HL-60 (cell line): ENCODE data around the gene WWOX.

Experiments used
- CTCF ChIP-seq: IDR thresholded peaks from one replicate; pipeline ENCODE4 v1.5.1; 2011; ENCODE audit warnings: low read length, control low read depth, inconsistent platforms; ENCODE audit not compliant: insufficient read depth
- REST ChIP-seq: IDR thresholded peaks from 2 replicates; pipeline ENCODE4 v1.6.1; 2012; ENCODE audit warnings: low read depth; ENCODE audit not compliant: insufficient replicate concordance

- TF ChIP-seq CTCF: no peak
- no peak for TF ChIP-seq REST
Measured at GRCh38 chr16:78458588-78458987, 359.1 kb downstream of the WWOX start.
